Activated naive CD4-positive, alpha-beta T cell treated with anti-CD3 and anti-CD28 coated beads, Interleukin-2, amount 50 U/mL, for 16 hours (primary cell): ENCODE measurements around the gene FCN1.
"Not testable (repeated sequence)": the region's sequence is repeated elsewhere in the genome, so short reads cannot be mapped to it uniquely, and the experiment has no call there.

Source experiments
- DNase-seq: peaks from one replicate; pipeline ENCODE4 v3.0.0-alpha.2; 2020

FCN1 gene

GRCh38 chr9:134870746-134871662 lies 46.7 kb downstream of the FCN1 start:
- DNase-seq, result no peak

DNA sequence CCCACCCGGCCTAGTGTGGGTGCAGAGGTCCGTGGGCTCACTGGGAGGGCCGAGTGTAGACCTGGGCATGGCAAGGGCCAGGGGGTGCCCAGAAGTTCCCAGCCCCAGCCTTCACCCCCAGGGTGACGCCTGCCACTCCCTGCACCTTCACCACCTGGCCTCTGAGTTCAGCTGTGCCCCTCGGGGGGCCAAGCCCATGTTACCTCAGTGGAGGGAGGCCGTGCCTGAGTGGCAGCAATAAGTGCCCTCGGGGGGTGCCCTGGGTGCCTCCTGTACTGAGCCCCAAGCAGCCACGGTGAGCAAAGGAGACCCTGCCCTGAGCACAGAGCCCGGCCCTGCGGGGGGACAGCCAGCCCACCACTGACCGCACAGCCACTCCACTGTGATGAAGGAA lies 47.4 kb downstream of the FCN1 start:
- DNase-seq, result no peak

DNA sequence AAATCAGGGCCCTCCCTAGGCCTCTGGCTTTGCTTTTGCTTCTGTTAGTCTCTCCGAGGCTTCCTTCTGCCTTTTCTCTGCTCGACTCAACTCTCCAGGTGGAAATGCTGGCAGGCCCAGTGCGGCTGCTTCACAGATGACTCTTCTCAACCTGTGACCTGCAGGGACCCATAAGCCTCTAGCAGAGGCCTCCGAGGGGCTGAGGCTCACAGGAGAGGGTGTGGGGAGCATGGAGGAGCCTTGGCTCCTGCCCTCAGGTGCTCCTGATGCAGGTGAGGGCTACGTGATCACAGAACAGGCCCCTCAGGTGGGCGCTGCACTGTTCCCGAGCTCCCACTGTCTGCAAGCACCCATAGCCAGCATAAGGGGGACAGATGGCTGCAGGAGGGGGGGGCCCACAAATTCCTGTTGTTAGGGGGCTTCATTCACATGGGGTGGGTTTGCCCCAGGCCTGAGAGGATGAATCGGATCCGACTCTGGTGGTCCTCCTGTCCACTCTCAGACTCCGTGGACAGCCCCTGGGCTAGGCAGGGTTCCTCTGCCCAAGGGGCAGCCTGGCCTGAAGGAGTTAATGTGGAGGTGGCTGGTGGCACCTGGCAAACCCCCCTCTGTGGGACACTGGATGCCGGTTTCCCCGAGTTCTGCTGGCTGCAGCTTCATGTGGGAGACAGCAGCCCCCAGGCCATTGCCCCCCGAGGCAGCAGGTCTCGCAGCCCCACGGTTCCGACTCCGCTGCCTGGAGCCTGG lies 48.0 kb downstream of the FCN1 start:
- DNase-seq, result no peak

- DNase-seq, result no peak
Observed at GRCh38 chr9:134868751-134869553, 48.8 kb downstream of the FCN1 start.

- no peak for DNase-seq
Observed at GRCh38 chr9:134867917-134868750, 49.6 kb downstream of the FCN1 start.

DNA sequence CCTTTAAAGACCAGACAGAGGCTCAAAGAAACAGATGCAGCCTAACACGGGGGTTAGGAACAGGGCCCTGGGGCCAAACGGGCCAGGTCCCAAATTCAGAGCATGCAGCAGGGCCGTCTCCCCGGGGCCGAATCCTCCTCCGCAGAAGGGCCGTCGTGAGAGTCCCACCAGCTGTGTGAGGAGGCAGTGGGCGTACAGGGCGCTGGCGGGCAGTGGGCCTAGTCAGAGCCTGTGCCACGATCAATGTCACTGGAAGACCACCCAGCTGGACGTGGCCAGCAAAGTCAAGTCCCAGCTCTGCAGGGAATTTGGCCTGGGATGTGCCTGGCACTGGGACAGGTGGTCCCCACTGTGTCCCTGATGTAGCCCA lies 52.9 kb downstream of the FCN1 start:
- no peak for DNase-seq

DNA sequence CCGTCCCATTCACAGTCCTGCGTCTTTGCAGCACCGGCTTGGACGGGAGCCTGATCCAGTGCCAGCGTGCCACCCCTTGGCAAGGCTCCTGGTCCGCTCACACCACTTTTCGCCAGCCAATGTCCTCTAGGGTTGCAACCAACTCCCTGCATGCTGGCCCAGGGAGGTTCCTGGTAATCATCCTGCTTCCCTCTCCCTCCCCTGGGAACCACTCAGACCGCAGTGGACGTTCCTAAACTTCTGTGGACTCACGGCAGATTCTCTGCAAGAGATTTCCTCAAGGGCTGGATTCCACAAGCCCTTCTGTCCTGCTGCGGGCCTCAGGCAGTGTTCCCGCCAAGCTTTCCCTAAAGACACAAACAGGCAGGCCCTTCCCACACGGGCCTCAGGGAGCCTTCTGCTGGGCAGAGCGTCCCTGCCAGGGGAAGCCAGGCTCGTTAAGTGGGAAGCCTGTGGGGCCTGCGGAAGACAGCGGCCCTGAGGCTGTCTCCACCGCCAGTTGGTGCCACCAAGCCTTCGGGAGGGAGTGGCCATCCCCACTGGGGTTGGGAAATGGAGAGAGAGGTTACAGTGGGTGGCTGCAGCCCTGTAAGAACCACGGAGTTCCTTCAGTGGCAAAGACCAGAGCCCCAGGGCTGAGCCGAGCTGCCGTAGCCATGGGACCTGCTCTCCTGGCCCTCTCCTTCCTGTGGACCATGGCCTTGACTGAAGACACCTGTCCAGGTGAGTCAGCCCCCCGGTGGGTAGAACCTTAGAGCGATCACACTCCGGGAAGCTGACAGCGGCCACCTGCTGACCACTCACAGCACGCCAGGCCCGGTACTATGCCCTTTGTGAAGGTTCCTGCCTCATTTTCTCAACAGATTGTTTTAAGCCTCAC lies 53.5 kb downstream of the FCN1 start:
- no peak for DNase-seq

GRCh38 chr9:134863306-134863902 lies 54.3 kb downstream of the FCN1 start:
- DNase-seq, result no peak

DNA sequence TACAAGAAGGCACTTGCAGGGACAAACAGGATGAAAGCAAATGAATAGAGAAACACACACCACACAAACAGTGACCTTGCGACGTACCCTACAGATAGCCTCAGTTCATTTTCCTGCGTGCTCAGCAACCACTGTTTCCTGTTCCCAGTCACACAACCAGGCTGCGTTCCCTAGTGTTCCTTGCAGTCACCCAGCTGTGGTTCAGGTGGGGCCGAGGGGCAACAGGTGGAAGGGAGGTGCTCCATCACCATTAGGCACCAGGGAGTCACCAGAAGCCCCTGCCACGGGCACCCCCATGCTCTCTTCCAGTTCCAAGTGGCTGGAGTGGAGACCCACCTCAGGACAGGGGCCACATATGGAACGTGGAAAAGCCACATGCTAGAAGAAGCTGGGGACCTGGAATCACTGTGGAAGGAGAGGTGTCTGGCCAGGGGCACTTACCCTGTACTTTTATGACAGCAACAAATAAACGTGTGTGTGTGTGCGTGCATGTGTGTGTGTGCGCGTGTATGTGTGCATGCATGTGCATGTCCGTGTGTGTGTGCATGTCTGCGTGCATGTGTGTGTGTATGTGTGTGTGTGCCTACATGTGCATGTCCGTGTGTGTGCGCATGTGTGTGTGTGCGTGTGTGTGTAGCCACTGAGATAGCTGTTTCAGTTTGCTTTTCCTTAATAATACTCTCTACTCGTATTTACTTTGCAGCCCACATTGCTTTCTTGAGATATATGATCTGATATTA lies 55.9 kb downstream of the FCN1 start:
- DNase-seq, result no peak

- no peak for DNase-seq
Observed at GRCh38 chr9:134860510-134860909, 57.2 kb downstream of the FCN1 start.

- DNase-seq, result no peak
Observed at GRCh38 chr9:134858051-134858841, 59.5 kb downstream of the FCN1 start.

- not testable (repeated sequence) for DNase-seq
Observed at GRCh38 chr9:134857451-134857850, 60.3 kb downstream of the FCN1 start.

DNA sequence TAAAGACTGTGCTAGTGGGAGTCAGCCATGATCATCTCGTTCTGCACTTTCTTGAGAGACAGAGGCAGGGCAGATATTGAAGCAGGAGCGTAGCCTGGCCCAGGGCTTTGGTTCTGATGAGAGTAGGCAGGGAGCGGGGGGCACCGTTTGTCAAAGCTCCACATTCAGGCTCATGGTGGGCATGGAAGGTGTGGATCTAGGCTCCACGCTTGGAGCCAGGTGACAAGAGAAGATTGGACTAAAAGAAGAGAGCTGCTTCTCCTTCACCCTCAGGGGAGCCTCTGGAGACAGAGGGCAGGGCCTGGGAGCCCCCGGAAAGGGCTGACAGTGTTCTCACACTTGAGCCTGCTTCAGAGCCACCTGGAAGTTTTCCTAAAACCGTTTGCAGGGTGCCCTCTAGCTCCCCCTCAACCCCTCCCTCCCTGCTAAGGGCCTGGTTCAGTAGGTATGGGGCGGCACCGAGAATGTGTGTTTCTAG lies 61.8 kb downstream of the FCN1 start:
- DNase-seq, result no peak
